Naive B cell (primary cell): ENCODE measurements around the gene CMTM3. TPM values are rescaled to one million over a fixed set of nuclear protein-coding genes. Genes with fewer than 3 reads are reported as not detected.
"Not testable (repeated sequence)": the region's sequence is repeated elsewhere in the genome, so short reads cannot be mapped to it uniquely, and the experiment has no call there.

Source experiments
- ATAC-seq, 2 donors: fragments of 150-1000 bp; cut with Tn5 transposase; 2 replicates each; pipeline ENCODE4 v1.10.0; 2021; ENCODE audit warnings: low read depth in 2 of 2, mild to moderate bottlenecking in 2 of 2, moderate library complexity in 2 of 2
- DNase-seq: peaks from one replicate; pipeline ENCODE4 v3.0.0; 2022
- H3K27ac Mint-ChIP-seq, 6 donors: one replicate each; pipeline ENCODE4 v1.8.0; 2020 to 2022; ENCODE audit warnings: mild to moderate bottlenecking in 6 of 6, mixed read lengths in 6 of 6, moderate library complexity in 5 of 6, inconsistent platforms in 2 of 6
- H3K27me3 Mint-ChIP-seq, 3 donors: one replicate each; pipeline ENCODE4 v1.8.0; 2021 to 2022; ENCODE audit warnings: mixed read lengths in 3 of 3, mild to moderate bottlenecking in 1 of 3
- H3K36me3 Mint-ChIP-seq, 2 donors: one replicate each; pipeline ENCODE4 v1.8.0; 2020 to 2022; ENCODE audit warnings: mixed read lengths in 2 of 2, inconsistent platforms in 1 of 2, mild to moderate bottlenecking in 1 of 2
- H3K4me1 Mint-ChIP-seq, 3 donors: one replicate each; pipeline ENCODE4 v1.8.0; 2020 to 2022; ENCODE audit warnings: mixed read lengths in 3 of 3, inconsistent platforms in 1 of 3, mild to moderate bottlenecking in 1 of 3, moderate library complexity in 1 of 3
- H3K4me3 Mint-ChIP-seq, 8 donors: one replicate each; pipeline ENCODE4 v1.8.0; 2020 to 2022; ENCODE audit warnings: mild to moderate bottlenecking in 8 of 8, mixed read lengths in 8 of 8, moderate library complexity in 8 of 8, inconsistent platforms in 2 of 8
- H3K9me3 Mint-ChIP-seq, 7 donors: one replicate each; pipeline ENCODE4 v1.8.0; 2020 to 2022; ENCODE audit warnings: mixed read lengths in 7 of 7, mild to moderate bottlenecking in 5 of 7, inconsistent platforms in 2 of 7, moderate library complexity in 1 of 7
- polyA plus RNA-seq, 6 donors: library from polyadenylated mRNA; unstranded; fragments of 300-500 nt; fragmentation: Illumina TruSeq; gene quantifications; one replicate each; pipeline ENCODE4 v1.2.3, GENCODE V29; 2021; ENCODE audit warnings: low read depth in 6 of 6

CMTM3 gene
- polyA plus RNA-seq, 6 donors from 2014 or later: 17.0 to 24.3 (median 19.1) TPM

- Mint-ChIP-seq H3K27me3 (peaks cover under 1 to 38% (median 8%) of the 10 kb centered on the region in 3 donors), H3K27ac (peak overlapping the region in 5 of 6 donors; percentile 49 to 93 (median 59)), H3K36me3 (peaks cover 0 to 12% of the 10 kb centered on the region in 2 donors), H3K4me1 (peaks cover 23 to 47% (median 43%) of the 10 kb centered on the region in 3 donors), H3K4me3 (peak overlapping the region; percentile 66 to 91 (median 86)), H3K9me3 (peaks cover 0 to 4% (median 1%) of the 10 kb centered on the region in 7 donors)
- DNase-seq (peak; percentile 46), ATAC-seq (peak; percentile 31 to 39)
Measured at GRCh38 chr16:66605979-66606751, 1.7 kb downstream of the CMTM3 start.

DNA sequence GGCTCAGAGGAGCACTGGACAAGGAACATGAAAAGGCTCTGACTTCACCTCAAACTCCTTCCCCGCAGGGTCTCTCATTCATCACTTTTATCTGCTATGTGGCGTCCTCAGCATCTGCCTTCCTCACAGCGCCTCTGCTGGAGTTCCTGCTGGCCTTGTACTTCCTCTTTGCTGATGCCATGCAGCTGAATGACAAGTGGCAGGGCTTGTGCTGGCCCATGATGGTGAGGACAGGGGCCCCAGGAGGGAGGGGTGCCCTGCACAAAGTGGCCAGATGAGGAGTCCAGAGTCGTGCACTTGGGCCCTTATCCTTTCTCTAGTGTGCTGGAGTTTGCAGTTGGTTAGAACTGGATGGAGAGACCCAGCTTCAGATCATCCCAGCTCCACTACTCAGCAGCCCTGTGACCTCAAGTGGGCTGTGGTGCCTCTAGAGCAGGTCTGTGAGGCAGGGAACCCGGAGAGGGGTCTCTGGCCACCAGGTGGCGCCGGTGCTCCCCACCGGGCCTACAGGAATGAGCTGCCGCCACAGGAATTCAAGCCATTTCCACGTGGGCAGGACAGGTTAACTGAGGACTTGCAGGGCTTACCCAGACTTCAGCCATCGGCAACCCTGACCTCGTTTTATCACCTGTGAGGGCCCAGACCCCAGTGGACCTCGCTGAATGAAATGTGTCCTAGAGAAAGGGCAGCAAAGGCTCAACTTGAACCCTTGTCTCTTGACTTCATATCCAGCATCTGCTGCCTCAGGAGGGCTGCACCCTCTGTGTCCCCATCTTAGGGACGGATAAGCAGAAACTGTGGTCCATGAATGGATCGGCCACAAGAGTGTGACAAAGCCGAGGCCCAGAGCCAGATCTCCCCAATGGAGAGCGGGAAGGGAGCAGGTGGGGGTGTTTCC, 4.0 kb downstream of the CMTM3 start:
- H3K27me3 Mint-ChIP-seq: peaks cover 0 to 23% (median 6%) of the 10 kb centered on the region in 3 donors
- peak overlapping the region in 5 of 8 donors; percentile 38 to 80 (median 56) for H3K4me3 Mint-ChIP-seq
- H3K36me3 Mint-ChIP-seq: peaks cover 0 to 10% of the 10 kb centered on the region in 2 donors
- H3K27ac Mint-ChIP-seq: no peak overlapping the region
- peaks cover 22 to 38% (median 37%) of the 10 kb centered on the region in 3 donors for H3K4me1 Mint-ChIP-seq
- DNase-seq (peak; percentile 64), ATAC-seq (peak; percentile 30 to 33)
- H3K9me3 Mint-ChIP-seq: no peaks in the 10 kb centered on the region

DNA sequence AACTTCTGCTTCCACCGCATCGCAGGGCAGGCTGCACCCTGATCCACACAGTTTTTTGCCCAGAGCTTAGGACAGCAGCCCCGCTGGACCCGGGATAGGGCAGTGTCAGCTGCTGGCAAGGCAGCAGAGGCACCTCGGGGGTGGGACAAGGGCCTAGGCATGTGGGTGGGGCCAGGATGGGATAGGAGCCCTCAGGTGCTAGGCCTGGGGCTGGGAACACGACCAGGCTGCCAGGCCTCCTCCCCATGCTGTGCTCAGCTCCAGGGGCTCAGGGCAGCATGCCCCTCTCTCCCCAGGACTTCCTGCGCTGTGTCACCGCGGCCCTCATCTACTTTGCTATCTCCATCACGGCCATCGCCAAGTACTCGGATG, 4.6 kb downstream of the CMTM3 start:
- Mint-ChIP-seq H3K4me1 (peaks cover 16 to 32% (median 31%) of the 10 kb centered on the region in 3 donors), H3K27ac (no peak overlapping the region), H3K9me3 (no peaks in the 10 kb centered on the region), H3K4me3 (peak overlapping the region in 1 of 8 donors; percentile 15), H3K36me3 (peaks cover 0 to 10% of the 10 kb centered on the region in 2 donors), H3K27me3 (peaks cover 0 to 23% (median 6%) of the 10 kb centered on the region in 3 donors)
- no peak for ATAC-seq
- DNase-seq: no peak

DNA sequence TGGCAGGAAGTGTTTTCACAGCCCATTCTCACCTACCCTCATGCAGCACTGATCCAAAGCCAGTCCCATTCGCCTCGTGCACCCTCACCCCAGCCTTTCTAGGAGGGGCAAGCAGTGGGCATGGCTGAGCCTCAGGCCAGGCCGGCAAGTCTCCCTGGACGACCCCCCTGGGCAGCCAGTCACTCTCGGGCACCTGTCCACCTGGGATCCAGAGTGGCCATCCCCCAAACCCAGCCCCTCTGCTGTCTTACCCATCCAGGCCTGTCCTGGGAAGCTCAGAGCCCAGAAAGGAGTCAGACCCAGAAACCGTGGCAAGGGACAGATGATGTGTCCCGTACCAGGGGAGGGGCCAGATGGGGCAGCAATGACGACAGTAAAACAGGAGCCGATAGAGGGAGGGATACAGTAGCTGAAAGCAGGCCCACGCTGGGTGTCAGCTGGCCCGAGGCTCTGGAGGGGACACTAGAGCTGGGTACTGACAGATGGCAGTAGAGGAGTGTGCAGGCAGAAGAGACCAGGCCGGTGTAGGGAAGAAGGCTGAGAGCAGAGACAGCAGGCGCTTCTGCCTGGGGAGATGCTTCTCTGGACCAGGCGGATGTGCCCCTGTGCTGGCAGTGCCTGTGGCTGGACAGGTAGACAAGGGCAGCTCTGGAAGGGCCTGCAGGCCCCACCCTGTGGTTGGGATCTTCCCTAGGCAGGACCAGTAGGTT, 5.8 kb downstream of the CMTM3 start:
- Mint-ChIP-seq H3K27me3 (peaks cover 0 to 23% (median 6%) of the 10 kb centered on the region in 3 donors), H3K4me3 (no peak overlapping the region), H3K36me3 (peaks cover 0 to 10% of the 10 kb centered on the region in 2 donors), H3K4me1 (peaks cover 13 to 30% (median 28%) of the 10 kb centered on the region in 3 donors), H3K9me3 (no peaks in the 10 kb centered on the region), H3K27ac (no peak overlapping the region)
- no peak for ATAC-seq
- DNase-seq: no peak

- Mint-ChIP-seq H3K27me3 (peaks cover 0 to 15% (median 6%) of the 10 kb centered on the region in 3 donors), H3K4me1 (peaks cover 5 to 16% (median 13%) of the 10 kb centered on the region in 3 donors), H3K27ac (peak overlapping the region in 1 of 6 donors; percentile 83), H3K36me3 (peaks cover 0 to 10% of the 10 kb centered on the region in 2 donors)
- not testable (repeated sequence) for H3K4me3 Mint-ChIP-seq, DNase-seq, ATAC-seq, H3K9me3 Mint-ChIP-seq
Measured at GRCh38 chr16:66611911-66612310, 7.4 kb downstream of the CMTM3 start.

- DNase-seq (no peak), ATAC-seq (no peak)
- no peak overlapping the region for H3K27ac Mint-ChIP-seq
- H3K27me3 Mint-ChIP-seq: peaks cover 0 to 19% (median 6%) of the 10 kb centered on the region in 3 donors
- no peak overlapping the region for H3K4me3 Mint-ChIP-seq
- peaks cover 5 to 10% (median 9%) of the 10 kb centered on the region in 3 donors for H3K4me1 Mint-ChIP-seq
- peaks cover 0 to 10% of the 10 kb centered on the region in 2 donors for H3K36me3 Mint-ChIP-seq
- no peaks in the 10 kb centered on the region for H3K9me3 Mint-ChIP-seq
Measured at GRCh38 chr16:66612422-66612821, 7.9 kb downstream of the CMTM3 start.

DNA sequence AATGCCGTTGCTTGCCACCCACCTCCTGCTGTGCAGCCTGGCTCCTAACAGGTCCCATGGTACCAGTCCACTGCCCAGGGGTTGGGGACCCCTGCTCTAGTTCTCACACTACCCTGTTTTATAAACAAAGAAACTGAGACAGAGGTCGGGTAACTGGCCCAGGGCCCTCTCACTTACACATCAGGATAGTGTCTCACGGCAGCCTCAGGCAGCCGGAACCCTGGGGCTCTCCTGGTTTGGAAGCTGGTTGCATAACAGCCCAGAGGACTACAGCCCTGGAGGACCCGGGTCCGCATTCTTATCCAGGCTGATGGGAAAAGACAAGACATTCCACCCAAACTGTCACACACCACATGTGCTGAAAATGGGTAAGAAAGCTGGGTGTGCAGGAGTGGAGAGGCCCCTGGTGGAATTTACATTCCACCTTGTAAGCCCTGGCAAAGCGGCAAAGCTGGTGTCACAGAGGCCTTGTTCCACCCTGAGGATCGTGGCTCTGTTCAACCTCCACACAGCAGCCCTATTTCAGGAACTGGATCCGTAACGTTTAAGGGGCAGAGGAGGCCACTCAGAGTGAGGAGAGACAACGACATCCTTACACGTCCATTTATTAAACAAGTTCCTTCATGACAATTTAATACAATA, 9.8 kb downstream of the CMTM3 start:
- Mint-ChIP-seq H3K9me3 (no peaks in the 10 kb centered on the region), H3K4me1 (no peaks in the 10 kb centered on the region), H3K27me3 (peaks cover 2 to 21% (median 2%) of the 10 kb centered on the region in 3 donors), H3K36me3 (peaks cover 0 to 10% of the 10 kb centered on the region in 2 donors), H3K4me3 (no peak overlapping the region), H3K27ac (no peak overlapping the region)
- no peak for DNase-seq
- ATAC-seq: no peak

- DNase-seq (no peak), ATAC-seq (no peak)
- Mint-ChIP-seq H3K36me3 (no peaks in the 10 kb centered on the region), H3K27ac (no peak overlapping the region), H3K27me3 (peaks cover 8 to 12% (median 9%) of the 10 kb centered on the region in 3 donors), H3K4me3 (no peak overlapping the region), H3K9me3 (no peaks in the 10 kb centered on the region), H3K4me1 (no peaks in the 10 kb centered on the region)
Measured at GRCh38 chr16:66616169-66616568, 11.7 kb downstream of the CMTM3 start.

- DNase-seq: no peak
- ATAC-seq: no peak
- H3K36me3 Mint-ChIP-seq: no peaks in the 10 kb centered on the region
- H3K4me3 Mint-ChIP-seq: no peak overlapping the region
- H3K27me3 Mint-ChIP-seq: peaks cover 11 to 14% (median 12%) of the 10 kb centered on the region in 3 donors
- no peaks in the 10 kb centered on the region for H3K9me3 Mint-ChIP-seq
- no peak overlapping the region for H3K27ac Mint-ChIP-seq
- no peaks in the 10 kb centered on the region for H3K4me1 Mint-ChIP-seq
Measured at GRCh38 chr16:66616592-66616991, 12.1 kb downstream of the CMTM3 start.

DNA sequence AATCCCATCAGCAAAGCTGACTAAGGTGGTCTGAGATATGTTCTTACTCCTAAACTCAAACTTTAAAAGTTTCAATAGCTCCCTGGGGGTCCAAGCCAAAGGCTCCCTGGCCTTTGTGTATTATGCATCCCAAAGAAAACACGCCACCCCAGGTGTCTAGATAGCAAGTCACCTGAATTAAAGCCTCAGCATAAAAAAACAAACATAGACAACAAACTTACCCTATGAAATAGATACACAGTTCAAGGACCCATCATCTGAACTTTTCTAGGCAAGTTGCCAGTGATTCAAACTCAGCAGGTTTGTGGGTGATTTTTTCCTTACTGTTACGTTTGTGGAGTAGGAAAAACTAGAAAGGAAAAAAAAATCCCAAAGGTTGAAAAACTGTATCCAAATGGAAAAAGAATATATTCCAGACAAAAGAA, 12.5 kb downstream of the CMTM3 start:
- no peaks in the 10 kb centered on the region for H3K4me1 Mint-ChIP-seq
- no peak overlapping the region for H3K4me3 Mint-ChIP-seq
- H3K27ac Mint-ChIP-seq: peak overlapping the region in 1 of 6 donors; percentile 12

GRCh38 chr16:66617728-66618127, 13.2 kb downstream of the CMTM3 start:
- no peak overlapping the region for H3K27ac Mint-ChIP-seq
- H3K9me3 Mint-ChIP-seq: no peaks in the 10 kb centered on the region
- no peaks in the 10 kb centered on the region for H3K36me3 Mint-ChIP-seq
- ATAC-seq: no peak
- H3K27me3 Mint-ChIP-seq: peaks cover 14 to 21% (median 21%) of the 10 kb centered on the region in 3 donors
- H3K4me1 Mint-ChIP-seq: no peaks in the 10 kb centered on the region
- H3K4me3 Mint-ChIP-seq: no peak overlapping the region
- DNase-seq: no peak

More for the DNA sequence above, 12.5 kb downstream of the CMTM3 start:
- H3K27me3 Mint-ChIP-seq: peaks cover 14 to 17% (median 15%) of the 10 kb centered on the region in 3 donors
- no peak for ATAC-seq
- DNase-seq: no peak
- H3K36me3 Mint-ChIP-seq: no peaks in the 10 kb centered on the region
- no peaks in the 10 kb centered on the region for H3K9me3 Mint-ChIP-seq

DNA sequence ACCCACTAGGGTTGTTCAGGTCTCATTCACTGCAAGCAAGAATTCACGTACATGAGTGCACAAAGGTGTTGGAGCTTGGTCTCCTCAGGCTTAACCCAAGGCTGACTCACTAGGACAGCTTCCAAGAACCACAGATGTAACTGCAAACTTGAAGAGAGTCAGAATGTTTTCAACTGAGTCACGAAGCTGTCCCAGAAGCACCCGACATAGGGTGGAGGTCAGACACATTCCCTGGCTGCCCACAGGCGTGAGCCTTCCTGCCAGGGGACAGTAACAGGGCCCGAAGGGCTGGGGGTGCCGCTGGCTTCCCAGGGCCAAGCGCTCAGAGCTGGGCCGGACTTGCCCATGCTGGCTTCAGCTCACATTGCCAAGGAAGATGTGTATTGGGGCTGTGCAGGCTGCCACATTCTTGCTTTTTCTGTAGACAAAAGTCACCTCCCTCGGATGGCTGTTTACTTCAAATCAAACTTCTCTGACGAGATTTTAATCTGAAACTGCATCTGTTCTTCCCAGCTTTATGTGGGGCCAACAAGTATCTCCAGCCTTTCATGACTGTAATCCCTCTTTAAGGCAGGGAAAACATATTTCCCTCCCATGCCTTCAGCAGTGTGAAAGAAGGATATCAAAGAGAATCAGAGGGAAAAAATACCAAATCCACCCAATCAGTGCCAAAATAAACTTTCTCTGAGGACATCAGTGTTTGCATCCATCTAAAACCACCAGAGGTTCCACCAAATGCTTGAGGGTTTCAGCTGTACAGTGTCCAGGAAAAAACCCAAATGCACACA, 14.3 kb downstream of the CMTM3 start:
- H3K9me3 Mint-ChIP-seq: no peaks in the 10 kb centered on the region
- H3K36me3 Mint-ChIP-seq: no peaks in the 10 kb centered on the region
- H3K4me1 Mint-ChIP-seq: no peaks in the 10 kb centered on the region
- peaks cover 14 to 32% (median 31%) of the 10 kb centered on the region in 3 donors for H3K27me3 Mint-ChIP-seq
- H3K27ac Mint-ChIP-seq: peak overlapping the region in 3 of 6 donors; percentile 15 to 54 (median 24)
- no peak overlapping the region for H3K4me3 Mint-ChIP-seq
- DNase-seq: no peak
- no peak for ATAC-seq
